ENCODE results near the gene SFRP2. TPM values are rescaled to one million over a fixed set of nuclear protein-coding genes. Genes with fewer than 3 reads are reported as not detected.

Gene SFRP2
- total RNA-seq, 2 donors from 2014 or later = 11.9 to 12.5 TPM

GRCh38 chr4:153733751-153734448 lies 55.0 kb downstream of the SFRP2 start:
- Histone ChIP-seq H3K4me3 (no peak overlapping the region), H3K36me3 (replicated peaks in 1 of 2; ENCODE audit: insufficient read depth in 1 of 2, low read depth in 2 of 2) (no peaks in the 10 kb centered on the region), H3K27ac (no peak overlapping the region), H3K9me3 (no peaks in the 10 kb centered on the region), H3K27me3 (no peaks in the 10 kb centered on the region), H3K4me1 (no peaks in the 10 kb centered on the region)
- no peak for ATAC-seq
- WGBS, 2 donors = 42 to 48% methylated on average over 4 of the region's 4 CpGs
- intact Hi-C loops (cut with DNase I) = no loop called here
- no peak for DNase-seq
- TF ChIP-seq CTCF (IDR thresholded peaks at IDR 0.05) = no peak
- TF ChIP-seq POLR2A (IDR thresholded peaks at IDR 0.05) = no peak

- Histone ChIP-seq H3K9me3 (no peaks in the 10 kb centered on the region), H3K36me3 (replicated peaks in 1 of 2; ENCODE audit: insufficient read depth in 1 of 2, low read depth in 2 of 2) (no peaks in the 10 kb centered on the region), H3K4me3 (no peak overlapping the region), H3K27ac (no peak overlapping the region), H3K4me1 (no peaks in the 10 kb centered on the region), H3K27me3 (no peaks in the 10 kb centered on the region)
- intact Hi-C loops (cut with DNase I) = no loop called here
- TF ChIP-seq POLR2A (IDR thresholded peaks at IDR 0.05) = no peak
- no peak for TF ChIP-seq CTCF (IDR thresholded peaks at IDR 0.05)
- 18 to 20% methylated on average over 3 of the region's 3 CpGs for WGBS, 2 donors
- DNase-seq (no peak), ATAC-seq (no peak)
These were observed 57.6 kb downstream of the SFRP2 start for GRCh38 chr4:153731239-153731638.

Other genes starting within 250 kb of the SFRP2 start
- gene TLR2, start 104.8 kb downstream of the SFRP2 start, total RNA-seq = 10 to 100 TPM in 1 of 2 donors, 1 to 10 TPM in 1; 9.9 to 15.8 TPM
- gene RNF175, start 29.1 kb downstream of the SFRP2 start, total RNA-seq = not detected

Measured in body of pancreas (tissue), 4 donors.